Measurements from ENCODE around the gene EPHB1.
"Not testable (repeated sequence)": the region's sequence is repeated elsewhere in the genome, so short reads cannot be mapped to it uniquely, and the experiment has no call there.

Gene EPHB1

DNA sequence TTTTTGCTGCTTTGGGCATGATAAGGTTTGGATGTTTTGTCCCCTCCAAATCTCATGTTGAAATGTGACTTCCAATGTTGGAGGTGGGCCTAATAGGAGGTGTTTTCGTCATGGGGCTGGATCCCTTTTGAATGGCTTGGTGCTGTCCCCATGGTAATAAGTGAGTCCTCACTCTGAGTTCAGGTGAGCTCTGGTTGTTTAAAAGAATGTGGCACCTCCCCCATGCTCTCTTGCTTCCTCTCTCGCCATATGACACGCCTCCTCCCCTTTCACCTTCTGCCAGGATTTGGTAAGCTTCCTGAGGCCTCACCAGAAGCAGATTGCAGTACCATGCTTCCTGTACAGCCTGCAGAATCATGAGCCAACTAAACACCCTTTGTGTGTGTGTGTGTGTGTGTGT is 255.5 kb downstream of the EPHB1 start:
- DNase-seq (ENCODE audit: low spot score), result no peak

DNA sequence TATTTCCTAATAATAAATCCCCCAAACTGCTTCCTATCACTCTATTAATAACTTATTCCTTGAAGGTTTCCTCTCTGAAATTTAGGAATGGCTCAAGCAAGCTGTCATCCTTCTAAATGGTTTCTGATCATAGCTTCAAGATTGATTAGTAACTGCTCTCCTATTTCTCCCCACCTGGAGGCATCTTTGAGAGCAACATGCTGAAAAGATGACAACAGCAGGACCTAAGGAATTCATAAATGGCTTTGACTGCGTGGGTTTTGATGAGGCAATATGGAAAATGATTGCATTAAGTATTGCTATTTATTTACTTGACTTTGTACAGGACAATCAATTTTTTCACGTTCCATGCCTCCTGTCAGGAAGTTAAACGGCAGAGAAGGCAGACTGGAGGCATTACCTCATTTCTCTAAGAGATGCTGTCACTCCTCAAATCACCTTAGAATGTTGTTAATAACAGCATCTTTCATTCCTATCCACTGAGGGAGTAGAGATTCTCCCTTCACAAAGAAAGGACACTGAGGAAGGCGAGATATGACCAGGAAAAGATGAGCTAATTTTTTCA is 256.4 kb downstream of the EPHB1 start:
- DNase-seq (ENCODE audit: low spot score), result no peak

DNA sequence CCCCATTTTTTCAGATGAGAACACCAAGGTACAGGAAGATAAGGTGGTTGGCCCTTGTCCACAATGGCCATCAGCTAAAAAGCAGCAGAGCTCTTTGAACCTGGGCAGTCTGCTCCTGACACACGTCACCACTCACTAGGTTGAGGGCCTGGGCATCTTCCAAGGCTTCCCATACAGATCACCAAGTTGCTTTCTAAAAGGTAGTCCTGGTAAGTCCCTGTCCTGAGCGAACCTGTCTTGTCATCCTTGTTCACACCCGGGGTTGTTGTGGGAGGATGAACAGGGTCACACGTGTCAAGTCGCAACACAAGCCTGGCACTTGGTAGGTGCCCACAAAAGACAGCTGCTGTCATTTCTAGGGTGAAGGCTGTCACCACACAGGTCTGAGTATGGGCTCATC is 260.4 kb downstream of the EPHB1 start:
- DNase-seq (ENCODE audit: low spot score), result no peak

- no peak for DNase-seq (ENCODE audit: low spot score)
Measured at GRCh38 chr3:135056084-135056730, 261.1 kb downstream of the EPHB1 start.

GRCh38 chr3:135056733-135057310 is 261.8 kb downstream of the EPHB1 start:
- DNase-seq (ENCODE audit: low spot score), result no peak

- no peak for DNase-seq (ENCODE audit: low spot score)
Measured at GRCh38 chr3:135057996-135058395, 262.9 kb downstream of the EPHB1 start.

GRCh38 chr3:135059580-135059979 is 264.5 kb downstream of the EPHB1 start:
- no peak for DNase-seq (ENCODE audit: low spot score)

DNA sequence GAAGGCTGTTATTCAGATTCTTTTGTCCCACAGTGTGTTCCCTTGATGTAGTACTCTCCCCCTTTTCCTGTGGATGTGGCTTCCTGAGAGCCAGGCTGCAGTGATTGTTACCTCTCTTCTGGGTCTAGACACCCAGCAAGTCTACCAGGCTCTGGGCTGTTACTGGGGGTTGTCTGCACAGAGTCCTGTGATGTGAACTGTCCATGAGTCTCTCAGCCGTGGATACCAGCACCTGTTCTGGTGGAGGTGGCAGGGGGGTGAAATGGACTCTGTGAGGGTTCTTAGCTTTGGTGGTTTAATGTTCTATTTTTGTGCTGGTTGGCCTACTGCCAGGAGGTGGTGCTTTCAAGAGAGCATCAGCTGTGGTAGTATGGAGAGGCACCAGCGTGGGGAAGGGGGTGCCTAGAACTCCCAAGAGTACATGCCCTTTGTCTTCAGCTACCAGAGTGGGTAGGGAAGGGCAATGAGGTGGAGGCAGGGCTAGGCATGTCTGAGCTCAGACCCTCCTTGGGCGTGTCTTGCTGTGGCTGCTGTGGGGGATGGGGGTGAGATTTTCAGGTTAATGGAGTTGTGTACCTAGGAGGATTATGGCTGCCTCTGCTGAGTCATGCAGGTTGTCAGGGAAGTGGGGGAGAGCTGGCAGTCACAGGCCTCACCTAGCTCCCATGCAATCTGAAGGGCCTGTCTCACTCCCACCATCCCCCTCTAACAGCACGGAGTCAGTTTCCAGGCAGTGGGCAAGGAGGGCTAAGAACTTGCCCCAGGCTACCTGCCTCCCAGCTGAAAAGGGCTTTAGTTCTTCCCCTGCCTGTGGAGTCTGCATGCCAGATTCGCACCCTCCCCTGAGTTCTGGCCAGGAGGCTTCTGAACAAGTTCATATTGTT is 272.0 kb downstream of the EPHB1 start:
- not testable (repeated sequence) for DNase-seq (ENCODE audit: low spot score)

DNA sequence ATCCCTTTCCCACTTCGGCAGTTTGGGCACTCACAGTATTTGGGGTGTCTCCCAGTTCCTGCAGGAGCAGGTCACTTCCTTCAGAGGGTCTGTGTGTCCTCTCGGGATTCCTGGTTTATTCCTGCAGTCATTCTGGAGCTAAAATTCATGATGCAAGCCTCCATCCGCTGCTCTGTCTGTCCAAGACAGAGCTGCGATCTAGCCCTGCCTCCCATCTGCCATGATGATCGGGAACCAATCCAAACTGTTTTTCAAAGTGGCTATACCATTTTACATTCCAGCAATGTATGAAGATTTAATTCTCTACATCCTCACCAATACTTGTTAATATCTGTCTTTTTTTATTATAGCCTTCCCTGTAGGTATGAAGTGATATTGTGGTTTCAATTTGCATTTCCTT is 273.0 kb downstream of the EPHB1 start:
- no peak for DNase-seq (ENCODE audit: low spot score)

- DNase-seq (ENCODE audit: low spot score), result no peak
Measured at GRCh38 chr3:135069406-135069805, 274.3 kb downstream of the EPHB1 start.

DNA sequence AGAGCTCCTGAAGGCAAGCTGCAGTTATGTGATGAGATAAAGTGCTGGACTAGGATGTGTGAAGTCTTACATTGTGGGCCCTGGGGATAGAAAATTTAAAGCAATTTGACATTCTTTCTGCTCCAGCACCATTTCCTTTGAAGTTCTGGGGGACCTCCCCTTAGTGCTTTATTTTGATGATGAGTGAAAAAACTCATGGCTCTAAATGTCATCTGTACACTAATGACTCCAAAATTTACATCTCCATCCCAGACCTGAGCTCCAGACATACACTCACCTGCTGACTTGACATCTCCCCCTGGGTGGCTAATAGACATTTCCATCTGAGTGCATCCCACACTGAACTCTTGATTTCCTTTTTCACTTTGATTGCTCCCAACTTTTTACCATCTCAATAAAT is 276.4 kb downstream of the EPHB1 start:
- no peak for DNase-seq (ENCODE audit: low spot score)

- no peak for DNase-seq (ENCODE audit: low spot score)
Measured at GRCh38 chr3:135072431-135072830, 277.4 kb downstream of the EPHB1 start.

- no peak for DNase-seq (ENCODE audit: low spot score)
Measured at GRCh38 chr3:135075157-135075556, 280.1 kb downstream of the EPHB1 start.

GRCh38 chr3:135076341-135076740 is 281.3 kb downstream of the EPHB1 start:
- DNase-seq (ENCODE audit: low spot score), result no peak

DNA sequence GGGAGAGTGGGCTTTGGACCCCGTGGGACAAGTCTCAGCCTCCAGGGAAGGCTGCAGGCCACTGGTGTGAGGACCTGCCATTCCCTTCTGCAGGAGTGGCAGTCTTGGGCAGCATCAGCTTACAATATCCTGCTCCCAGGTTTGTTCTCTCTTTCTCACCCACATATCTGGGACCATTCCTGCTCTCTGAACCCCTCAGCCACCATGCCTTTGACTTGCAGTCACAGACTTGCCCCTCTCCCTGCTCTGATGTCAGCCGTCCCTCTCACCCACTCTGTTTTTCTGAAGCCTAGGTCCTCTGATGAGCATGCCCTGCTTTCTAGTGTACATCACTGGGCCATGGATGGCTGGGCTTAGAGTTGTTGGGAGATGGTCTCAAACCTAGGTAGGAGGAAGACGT is 282.1 kb downstream of the EPHB1 start:
- no peak for DNase-seq (ENCODE audit: low spot score)

DNA sequence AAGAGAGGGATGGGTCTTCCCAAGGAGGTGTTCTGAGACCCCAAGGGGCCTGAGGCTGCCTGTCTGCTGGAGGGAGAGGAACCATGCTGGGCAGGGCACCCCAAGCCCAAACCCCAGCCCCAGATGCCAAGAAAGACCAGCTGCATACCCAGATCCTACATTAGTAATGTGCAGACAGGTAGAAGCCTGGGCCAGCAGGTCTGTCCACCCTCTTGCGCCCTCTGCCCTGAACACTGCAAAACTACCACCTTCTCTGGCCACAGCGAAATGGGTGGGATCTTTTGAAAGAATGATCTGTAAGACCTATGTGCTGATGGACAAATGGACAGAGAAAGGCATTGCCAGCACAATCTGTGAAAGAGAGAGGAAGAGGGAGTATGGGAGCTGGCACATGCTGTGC is 283.2 kb downstream of the EPHB1 start:
- DNase-seq (ENCODE audit: low spot score), result no peak

DNA sequence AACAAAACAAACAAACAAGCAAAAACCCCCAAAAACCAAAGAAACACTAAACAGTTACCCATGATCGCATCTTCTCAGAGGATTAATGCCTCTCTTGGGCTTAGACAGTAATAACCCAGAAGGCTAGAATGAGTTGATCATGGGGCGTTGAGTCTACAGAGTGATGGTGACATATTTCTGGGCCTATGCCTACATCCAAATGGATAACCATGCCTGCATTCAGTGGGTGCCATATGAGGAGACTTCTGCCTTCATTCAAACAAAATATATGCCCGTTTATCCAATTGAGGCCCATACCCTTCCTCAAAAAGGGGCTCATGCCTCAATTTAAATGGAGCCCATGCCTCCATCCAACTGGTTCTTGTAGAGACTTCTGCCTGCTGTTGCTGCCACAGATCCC is 284.0 kb downstream of the EPHB1 start:
- DNase-seq (ENCODE audit: low spot score), result no peak

DNA sequence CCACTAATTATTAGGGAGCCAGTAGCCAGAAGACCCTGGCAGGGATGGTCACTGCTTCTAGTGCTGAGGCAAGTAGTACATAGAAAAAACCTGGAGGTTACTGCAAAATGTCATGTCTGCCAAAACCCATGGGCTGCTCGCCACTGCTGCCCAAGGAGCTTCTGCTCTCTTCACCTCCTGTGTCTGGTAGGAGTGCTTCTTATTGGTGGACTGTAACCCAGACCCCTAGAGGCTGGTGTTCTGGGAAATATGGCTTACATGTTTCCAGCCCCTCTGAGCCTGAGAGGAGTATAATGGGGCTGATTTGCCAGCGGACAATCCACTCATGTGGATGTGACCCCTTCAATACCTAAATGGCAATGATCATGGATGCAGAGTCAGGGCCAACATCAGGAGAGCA is 286.4 kb downstream of the EPHB1 start:
- no peak for DNase-seq (ENCODE audit: low spot score)

GRCh38 chr3:135081856-135082434 is 286.9 kb downstream of the EPHB1 start:
- no peak for DNase-seq (ENCODE audit: low spot score)

GRCh38 chr3:135082706-135083105 is 287.6 kb downstream of the EPHB1 start:
- DNase-seq (ENCODE audit: low spot score), result no peak

- no peak for DNase-seq (ENCODE audit: low spot score)
Measured at GRCh38 chr3:135083179-135083578, 288.1 kb downstream of the EPHB1 start.

DNA sequence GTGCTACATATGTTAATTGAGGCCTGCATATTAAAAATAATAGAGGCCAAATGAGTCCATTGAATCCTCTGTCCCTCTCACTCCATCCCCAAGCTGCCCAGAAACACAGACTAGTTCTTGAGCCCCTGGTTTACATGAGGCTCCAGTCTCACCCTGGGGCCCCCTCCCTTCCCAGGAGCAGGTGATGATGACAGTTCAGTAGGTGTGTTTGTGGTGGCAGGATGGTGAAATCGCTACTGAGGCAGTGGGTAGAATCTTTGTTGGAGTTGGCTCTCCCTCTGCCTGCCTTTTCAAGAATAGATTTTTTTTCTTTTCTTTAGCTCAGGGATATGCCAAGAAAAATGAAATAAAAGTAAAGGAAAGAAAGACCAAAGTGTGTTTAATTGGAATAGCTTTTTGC is 288.7 kb downstream of the EPHB1 start:
- DNase-seq (ENCODE audit: low spot score), result no peak

DNA sequence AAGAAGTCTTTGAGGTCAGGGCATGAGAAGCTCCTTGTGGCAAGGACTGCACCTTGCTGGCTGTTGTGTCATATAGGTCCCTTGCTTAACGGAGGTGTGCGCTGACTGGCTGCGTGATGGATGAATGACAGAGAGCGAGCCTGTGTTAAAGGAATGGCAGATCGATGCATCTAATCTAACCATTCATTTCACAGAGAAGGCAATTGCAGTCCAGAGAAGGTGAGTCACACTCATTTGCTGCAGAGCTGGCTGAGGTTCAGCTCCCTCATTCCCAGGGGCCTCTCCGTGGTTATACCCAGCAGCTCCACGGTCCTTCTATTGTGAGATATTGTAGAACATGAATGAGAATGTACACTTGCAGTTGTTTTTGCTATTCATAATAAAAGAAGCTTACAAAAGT is 289.3 kb downstream of the EPHB1 start:
- DNase-seq (ENCODE audit: low spot score), result no peak
